GM19043 (cell line): Measurements from ENCODE around the gene SRP14.

ENCODE experiments used
- ATAC-seq: cut with Tn5 transposase; IDR thresholded peaks from one replicate; pipeline ENCODE4 v1.9.1; 2021; ENCODE audit warnings: low read depth; ENCODE audit not compliant: unreplicated experiment

The SRP14 gene

GRCh38 chr15:40069178-40070165 lies 30.5 kb upstream of the SRP14 start:
- peak; percentile 55 for ATAC-seq

- ATAC-seq = no peak
Measured at GRCh38 chr15:40067921-40068624, 29.1 kb upstream of the SRP14 start.

GRCh38 chr15:40066589-40066988 lies 27.6 kb upstream of the SRP14 start:
- no peak for ATAC-seq

GRCh38 chr15:40065166-40065565 lies 26.2 kb upstream of the SRP14 start:
- ATAC-seq = no peak

- peak; percentile 41 for ATAC-seq
Measured at GRCh38 chr15:40064231-40064894, 25.4 kb upstream of the SRP14 start.

GRCh38 chr15:40063563-40064011 lies 24.6 kb upstream of the SRP14 start:
- no peak for ATAC-seq

GRCh38 chr15:40062816-40063562 lies 24.0 kb upstream of the SRP14 start:
- ATAC-seq = no peak

- peak; percentile 62 for ATAC-seq
Measured at GRCh38 chr15:40061212-40061901, 22.4 kb upstream of the SRP14 start.

GRCh38 chr15:40060236-40060961 lies 21.4 kb upstream of the SRP14 start:
- ATAC-seq = no peak

GRCh38 chr15:40059821-40060220 lies 20.8 kb upstream of the SRP14 start:
- ATAC-seq = no peak

- ATAC-seq = no peak
Measured at GRCh38 chr15:40058476-40059140, 19.6 kb upstream of the SRP14 start.

GRCh38 chr15:40055576-40056293 lies 16.8 kb upstream of the SRP14 start:
- ATAC-seq = no peak

GRCh38 chr15:40054855-40055575 lies 16.0 kb upstream of the SRP14 start:
- peak; percentile 77 for ATAC-seq

GRCh38 chr15:40054605-40054854 lies 15.5 kb upstream of the SRP14 start:
- peak; percentile 29 for ATAC-seq

GRCh38 chr15:40053831-40054604 lies 15.0 kb upstream of the SRP14 start:
- ATAC-seq = peak; percentile 23

- no peak for ATAC-seq
Measured at GRCh38 chr15:40053079-40053830, 14.3 kb upstream of the SRP14 start.
